WTC11 (cell line): ENCODE measurements around the gene CLEC16A. TPM values are rescaled to one million over a fixed set of nuclear protein-coding genes. Genes with fewer than 3 reads are reported as not detected.

Experiments
- ATAC-seq: fragments of 200-7000 bp; cut with Tn5 transposase; 2 replicates; pipeline ENCODE4 v1.10.0; 2021; ENCODE audit warnings: mild to moderate bottlenecking, moderate library complexity
- CTCF ChIA-PET: fragments of 300-600 bp; sonication (Branson Sonifier 250); formaldehyde crosslinking; loops from one replicate; lab custom pipeline; 2021; ENCODE audit warnings: antibody characterized with exemption; lab: Charles Lee
- POLR2A ChIA-PET: fragments of 350-600 bp; sonication (Branson Sonifier 250); formaldehyde crosslinking; loops from one replicate; lab custom pipeline; 2021; ENCODE audit warnings: antibody characterized with exemption; lab: Charles Lee
- DNase-seq: peaks from one replicate; pipeline ENCODE4 v3.0.0; 2021; ENCODE audit warnings: low spot score
- H3K27ac Mint-ChIP-seq: 2 replicates; pipeline ENCODE4 v1.8.0; 2021; ENCODE audit warnings: mixed read lengths
- H3K27me3 Mint-ChIP-seq: 2 replicates; pipeline ENCODE4 v1.8.0; 2021; ENCODE audit warnings: low read depth, mild to moderate bottlenecking, moderate library complexity, mixed read lengths
- H3K36me3 Mint-ChIP-seq: 2 replicates; pipeline ENCODE4 v1.8.0; 2021; ENCODE audit warnings: mixed read lengths
- H3K4me1 Mint-ChIP-seq: 2 replicates; pipeline ENCODE4 v1.8.0; 2022; ENCODE audit warnings: mixed read lengths
- H3K4me3 Mint-ChIP-seq: 2 replicates; pipeline ENCODE4 v1.8.0; 2021; ENCODE audit warnings: mild to moderate bottlenecking, moderate library complexity, mixed read lengths
- H3K9me3 Mint-ChIP-seq: 2 replicates; pipeline ENCODE4 v1.8.0; 2021; ENCODE audit warnings: mixed read lengths
- EMX1 ChIP-seq: fragments of 250-450 bp; sonication (Bioruptor Pico); IDR thresholded peaks from 2 replicates; pipeline ENCODE4 v1.8.0; 2021; ENCODE audit warnings: mild to moderate bottlenecking
- GTF2I ChIP-seq: fragments of 250-450 bp; sonication (Bioruptor Pico); conservative IDR thresholded peaks from 2 replicates; pipeline ENCODE4 v1.4.0; 2021; ENCODE audit warnings: mild to moderate bottlenecking
- IRF2 ChIP-seq: sonication (generic); formaldehyde crosslinking; IDR thresholded peaks from 2 replicates; pipeline ENCODE4 v1.8.0; 2022; ENCODE audit warnings: low read depth, missing genetic modification reagents, borderline replicate concordance
- SMAD4 ChIP-seq: sonication (generic); formaldehyde crosslinking; IDR thresholded peaks from 2 replicates; pipeline ENCODE4 v1.8.0; 2022; ENCODE audit warnings: mild to moderate bottlenecking, missing genetic modification reagents
- TEAD1 ChIP-seq: sonication (generic); formaldehyde crosslinking; IDR thresholded peaks from 2 replicates; pipeline ENCODE4 v1.8.0; 2022; ENCODE audit warnings: mild to moderate bottlenecking, missing genetic modification reagents
- TEAD4 ChIP-seq: sonication (generic); formaldehyde crosslinking; IDR thresholded peaks from 2 replicates; pipeline ENCODE4 v1.8.0; 2022; ENCODE audit warnings: mild to moderate bottlenecking, missing genetic modification reagents
- TP53 ChIP-seq: sonication (generic); formaldehyde crosslinking; IDR thresholded peaks from 2 replicates; pipeline ENCODE4 v1.8.1; 2023; ENCODE audit warnings: mild to moderate bottlenecking, missing genetic modification reagents
- ZNF219 ChIP-seq: sonication (generic); formaldehyde crosslinking; IDR thresholded peaks from 2 replicates; pipeline ENCODE4 v1.8.0; 2023; ENCODE audit warnings: missing genetic modification reagents, mild to moderate bottlenecking, borderline replicate concordance
- ZNF317 ChIP-seq: sonication (generic); formaldehyde crosslinking; IDR thresholded peaks from 2 replicates; pipeline ENCODE4 v1.8.1; 2023; ENCODE audit warnings: low read depth, mild to moderate bottlenecking, moderate library complexity, missing genetic modification reagents, borderline replicate concordance
- ZNF396 ChIP-seq: fragments of 250-450 bp; sonication (Bioruptor Pico); IDR thresholded peaks from 2 replicates; pipeline ENCODE4 v1.8.0; 2021; ENCODE audit warnings: mild to moderate bottlenecking, moderate library complexity, borderline replicate concordance
- total RNA-seq: library from RNA; stranded (reverse); gene quantifications from 3 replicates; pipeline ENCODE4 v1.2.3, GENCODE V29; 2021
- TF ChIP-seq, protein P1 (sequence below): sonication (generic); formaldehyde crosslinking; conservative IDR thresholded peaks from 2 replicates; pipeline ENCODE4 v1.8.1; 2023; ENCODE audit warnings: mild to moderate bottlenecking, low read depth, missing genetic modification reagents, moderate library complexity
- TF ChIP-seq, protein P2 (sequence below): fragments of 250-450 bp; sonication (Bioruptor Pico); IDR thresholded peaks from 2 replicates; pipeline ENCODE4 v1.9.0; 2021; ENCODE audit warnings: mild to moderate bottlenecking

CLEC16A gene
- total RNA-seq, 1 experiment from 2014 or later, result 14.4 TPM

DNA sequence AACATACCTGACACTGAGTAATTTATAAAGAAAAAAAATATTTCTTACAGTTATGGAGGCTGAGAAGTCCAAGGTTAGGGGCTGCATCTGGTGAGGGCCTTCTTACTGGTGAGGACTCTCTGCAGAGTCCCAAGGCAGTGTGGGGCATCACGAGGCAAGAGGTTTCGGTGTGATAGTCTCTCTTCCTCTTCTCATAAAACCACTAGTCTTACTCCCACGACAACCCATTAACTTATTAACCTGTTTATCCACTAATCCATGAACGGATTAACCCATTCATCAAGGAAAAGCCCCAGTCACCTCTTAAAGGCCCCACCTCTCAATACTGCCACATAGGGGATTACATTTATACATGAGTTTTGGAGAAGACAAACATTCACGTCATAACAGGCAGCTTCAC, 47.2 kb upstream of the CLEC16A start:
- no peak overlapping the region for H3K27ac Mint-ChIP-seq
- no peak for DNase-seq
- H3K9me3 Mint-ChIP-seq, result no peaks in the 10 kb centered on the region
- CTCF ChIA-PET, result no interaction called here
- peaks cover 4% of the 10 kb centered on the region; the same call in 1 of the 2 replicates for H3K27me3 Mint-ChIP-seq
- no peak for TF ChIP-seq TEAD1 (CRISPR knock-in tag)
- POLR2A ChIA-PET, result no interaction called here
- no peak overlapping the region for H3K4me3 Mint-ChIP-seq
- no peak for ATAC-seq
- peaks cover 8% of the 10 kb centered on the region for H3K4me1 Mint-ChIP-seq
- H3K36me3 Mint-ChIP-seq, result no peaks in the 10 kb centered on the region

DNA sequence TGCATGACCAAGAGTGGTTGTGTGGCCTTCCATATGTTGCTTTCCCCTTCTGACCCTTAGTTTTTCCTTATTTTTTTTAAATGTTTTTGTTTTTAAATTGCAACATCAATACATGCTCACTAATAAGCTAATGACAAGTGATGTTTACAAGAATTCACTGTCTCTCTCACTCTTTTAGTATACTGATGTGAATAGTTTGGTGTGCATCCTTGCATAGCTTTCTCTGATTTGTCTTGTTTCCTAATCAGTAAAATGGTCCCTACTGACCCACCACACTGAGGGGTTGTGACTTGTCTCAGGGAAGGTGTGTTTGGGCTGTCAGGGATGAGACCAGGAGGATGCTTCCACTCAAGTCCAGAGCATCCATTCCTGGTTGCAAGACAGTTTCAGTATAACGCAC, 41.4 kb upstream of the CLEC16A start:
- Mint-ChIP-seq H3K4me3 (no peak overlapping the region), H3K36me3 (no peaks in the 10 kb centered on the region), H3K4me1 (no peaks in the 10 kb centered on the region), H3K27me3 (peaks cover 3% of the 10 kb centered on the region; the same call in 1 of the 2 replicates), H3K9me3 (peaks cover 7% of the 10 kb centered on the region), H3K27ac (no peak overlapping the region)
- POLR2A ChIA-PET, result no interaction called here
- DNase-seq, result no peak
- ATAC-seq, result no peak
- CTCF ChIA-PET, result interaction anchor here (1.1 kb wide), 1 partner anchor 16 kb away, joined by 4 read pairs; no protein-coding TSS in a partner anchor
- TF ChIP-seq IRF2 (CRISPR knock-in tag), result no peak

DNA sequence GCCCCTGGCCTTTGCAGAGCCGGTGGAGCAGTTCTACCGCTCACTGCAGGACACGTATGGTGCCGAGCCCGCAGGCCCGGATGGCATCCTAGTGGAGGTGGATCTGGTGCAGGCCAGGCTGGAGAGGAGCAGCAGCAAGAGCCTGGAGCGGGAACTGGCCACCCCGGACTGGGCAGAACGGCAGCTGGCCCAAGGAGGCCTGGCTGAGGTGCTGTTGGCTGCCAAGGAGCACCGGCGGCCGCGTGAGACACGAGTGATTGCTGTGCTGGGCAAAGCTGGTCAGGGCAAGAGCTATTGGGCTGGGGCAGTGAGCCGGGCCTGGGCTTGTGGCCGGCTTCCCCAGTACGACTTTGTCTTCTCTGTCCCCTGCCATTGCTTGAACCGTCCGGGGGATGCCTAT, 37.9 kb upstream of the CLEC16A start:
- H3K4me1 Mint-ChIP-seq, result no peaks in the 10 kb centered on the region
- DNase-seq (no peak), ATAC-seq (no peak)
- no peak overlapping the region for H3K4me3 Mint-ChIP-seq
- no peak for TF ChIP-seq TP53
- CTCF ChIA-PET, result interaction anchor here (1.7 kb wide), 1 partner anchor 12 kb away, joined by 10 read pairs; no protein-coding TSS in a partner anchor
- peaks cover 7% of the 10 kb centered on the region for H3K9me3 Mint-ChIP-seq
- H3K27ac Mint-ChIP-seq, result no peak overlapping the region
- no peaks in the 10 kb centered on the region for H3K36me3 Mint-ChIP-seq
- H3K27me3 Mint-ChIP-seq, result peaks cover 3% of the 10 kb centered on the region; the same call in 1 of the 2 replicates
- POLR2A ChIA-PET, result interaction anchor here (1.1 kb wide), 1 partner anchor 19 kb away, joined by 4 read pairs; no protein-coding TSS in a partner anchor

DNA sequence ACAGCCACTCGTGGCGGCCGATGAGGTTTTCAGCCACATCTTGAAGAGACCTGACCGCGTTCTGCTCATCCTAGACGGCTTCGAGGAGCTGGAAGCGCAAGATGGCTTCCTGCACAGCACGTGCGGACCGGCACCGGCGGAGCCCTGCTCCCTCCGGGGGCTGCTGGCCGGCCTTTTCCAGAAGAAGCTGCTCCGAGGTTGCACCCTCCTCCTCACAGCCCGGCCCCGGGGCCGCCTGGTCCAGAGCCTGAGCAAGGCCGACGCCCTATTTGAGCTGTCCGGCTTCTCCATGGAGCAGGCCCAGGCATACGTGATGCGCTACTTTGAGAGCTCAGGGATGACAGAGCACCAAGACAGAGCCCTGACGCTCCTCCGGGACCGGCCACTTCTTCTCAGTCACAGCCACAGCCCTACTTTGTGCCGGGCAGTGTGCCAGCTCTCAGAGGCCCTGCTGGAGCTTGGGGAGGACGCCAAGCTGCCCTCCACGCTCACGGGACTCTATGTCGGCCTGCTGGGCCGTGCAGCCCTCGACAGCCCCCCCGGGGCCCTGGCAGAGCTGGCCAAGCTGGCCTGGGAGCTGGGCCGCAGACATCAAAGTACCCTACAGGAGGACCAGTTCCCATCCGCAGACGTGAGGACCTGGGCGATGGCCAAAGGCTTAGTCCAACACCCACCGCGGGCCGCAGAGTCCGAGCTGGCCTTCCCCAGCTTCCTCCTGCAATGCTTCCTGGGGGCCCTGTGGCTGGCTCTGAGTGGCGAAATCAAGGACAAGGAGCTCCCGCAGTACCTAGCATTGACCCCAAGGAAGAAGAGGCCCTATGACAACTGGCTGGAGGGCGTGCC, 37.2 kb upstream of the CLEC16A start:
- H3K9me3 Mint-ChIP-seq, result peaks cover 7% of the 10 kb centered on the region
- DNase-seq (no peak), ATAC-seq (peak; percentile 38)
- H3K36me3 Mint-ChIP-seq, result no peaks in the 10 kb centered on the region
- H3K27me3 Mint-ChIP-seq, result peaks cover 3% of the 10 kb centered on the region; the same call in 1 of the 2 replicates
- CTCF ChIA-PET, result interaction anchor here (0.6 to 4.8 kb wide), 3 partner anchors 12 to 14 kb away, joined by 3 to 36 read pairs (median 6); no protein-coding TSS in a partner anchor
- no peak overlapping the region for H3K27ac Mint-ChIP-seq
- POLR2A ChIA-PET, result interaction anchor here (1.1 kb wide), 1 partner anchor 18 kb away, joined by 4 read pairs; no protein-coding TSS in a partner anchor
- TF ChIP-seq TEAD4 (no peak), ZNF396 (CRISPR knock-in tag) (no peak), ZNF219 (CRISPR knock-in tag) (no peak), EMX1 (no peak), ZNF317 (no peak), SMAD4 (CRISPR knock-in tag) (no peak), GTF2I (CRISPR knock-in tag) (no peak)
- TF ChIP-seq, protein P1, sequence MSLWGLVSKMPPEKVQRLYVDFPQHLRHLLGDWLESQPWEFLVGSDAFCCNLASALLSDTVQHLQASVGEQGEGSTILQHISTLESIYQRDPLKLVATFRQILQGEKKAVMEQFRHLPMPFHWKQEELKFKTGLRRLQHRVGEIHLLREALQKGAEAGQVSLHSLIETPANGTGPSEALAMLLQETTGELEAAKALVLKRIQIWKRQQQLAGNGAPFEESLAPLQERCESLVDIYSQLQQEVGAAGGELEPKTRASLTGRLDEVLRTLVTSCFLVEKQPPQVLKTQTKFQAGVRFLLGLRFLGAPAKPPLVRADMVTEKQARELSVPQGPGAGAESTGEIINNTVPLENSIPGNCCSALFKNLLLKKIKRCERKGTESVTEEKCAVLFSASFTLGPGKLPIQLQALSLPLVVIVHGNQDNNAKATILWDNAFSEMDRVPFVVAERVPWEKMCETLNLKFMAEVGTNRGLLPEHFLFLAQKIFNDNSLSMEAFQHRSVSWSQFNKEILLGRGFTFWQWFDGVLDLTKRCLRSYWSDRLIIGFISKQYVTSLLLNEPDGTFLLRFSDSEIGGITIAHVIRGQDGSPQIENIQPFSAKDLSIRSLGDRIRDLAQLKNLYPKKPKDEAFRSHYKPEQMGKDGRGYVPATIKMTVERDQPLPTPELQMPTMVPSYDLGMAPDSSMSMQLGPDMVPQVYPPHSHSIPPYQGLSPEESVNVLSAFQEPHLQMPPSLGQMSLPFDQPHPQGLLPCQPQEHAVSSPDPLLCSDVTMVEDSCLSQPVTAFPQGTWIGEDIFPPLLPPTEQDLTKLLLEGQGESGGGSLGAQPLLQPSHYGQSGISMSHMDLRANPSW (CRISPR knock-in tag), result no peak
- TF ChIP-seq, protein P2, sequence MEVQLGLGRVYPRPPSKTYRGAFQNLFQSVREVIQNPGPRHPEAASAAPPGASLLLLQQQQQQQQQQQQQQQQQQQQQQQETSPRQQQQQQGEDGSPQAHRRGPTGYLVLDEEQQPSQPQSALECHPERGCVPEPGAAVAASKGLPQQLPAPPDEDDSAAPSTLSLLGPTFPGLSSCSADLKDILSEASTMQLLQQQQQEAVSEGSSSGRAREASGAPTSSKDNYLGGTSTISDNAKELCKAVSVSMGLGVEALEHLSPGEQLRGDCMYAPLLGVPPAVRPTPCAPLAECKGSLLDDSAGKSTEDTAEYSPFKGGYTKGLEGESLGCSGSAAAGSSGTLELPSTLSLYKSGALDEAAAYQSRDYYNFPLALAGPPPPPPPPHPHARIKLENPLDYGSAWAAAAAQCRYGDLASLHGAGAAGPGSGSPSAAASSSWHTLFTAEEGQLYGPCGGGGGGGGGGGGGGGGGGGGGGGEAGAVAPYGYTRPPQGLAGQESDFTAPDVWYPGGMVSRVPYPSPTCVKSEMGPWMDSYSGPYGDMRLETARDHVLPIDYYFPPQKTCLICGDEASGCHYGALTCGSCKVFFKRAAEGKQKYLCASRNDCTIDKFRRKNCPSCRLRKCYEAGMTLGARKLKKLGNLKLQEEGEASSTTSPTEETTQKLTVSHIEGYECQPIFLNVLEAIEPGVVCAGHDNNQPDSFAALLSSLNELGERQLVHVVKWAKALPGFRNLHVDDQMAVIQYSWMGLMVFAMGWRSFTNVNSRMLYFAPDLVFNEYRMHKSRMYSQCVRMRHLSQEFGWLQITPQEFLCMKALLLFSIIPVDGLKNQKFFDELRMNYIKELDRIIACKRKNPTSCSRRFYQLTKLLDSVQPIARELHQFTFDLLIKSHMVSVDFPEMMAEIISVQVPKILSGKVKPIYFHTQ (CRISPR knock-in tag), result no peak
- H3K4me1 Mint-ChIP-seq, result no peaks in the 10 kb centered on the region
- H3K4me3 Mint-ChIP-seq, result no peak overlapping the region
